Measurements from ENCODE around the gene SLC16A9. TPM values are rescaled to one million over a fixed set of nuclear protein-coding genes. Genes with fewer than 3 reads are reported as not detected.
A peak's percentile ranks its signal among the peaks of the same experiment; 100 is the strongest.

SLC16A9 gene
- total RNA-seq, 1 donor from 2014 or later = 2.4 TPM

- DNase-seq (ENCODE audit: low spot score) = no peak
Measured at GRCh38 chr10:59719374-59719773, 9.7 kb upstream of the SLC16A9 start.

GRCh38 chr10:59718257-59718656 lies 8.6 kb upstream of the SLC16A9 start:
- no peak for DNase-seq (ENCODE audit: low spot score)

GRCh38 chr10:59713196-59713821 lies 3.7 kb upstream of the SLC16A9 start:
- no peak for DNase-seq (ENCODE audit: low spot score)

- DNase-seq (ENCODE audit: low spot score) = peak; percentile 9
Measured at GRCh38 chr10:59711871-59712494, 2.3 kb upstream of the SLC16A9 start.

GRCh38 chr10:59708816-59709394 lies 745 bp downstream of the SLC16A9 start:
- no peak for DNase-seq (ENCODE audit: low spot score)

GRCh38 chr10:59706851-59707797 lies 2.5 kb downstream of the SLC16A9 start:
- no peak for DNase-seq (ENCODE audit: low spot score)

- DNase-seq (ENCODE audit: low spot score) = no peak
Measured at GRCh38 chr10:59705931-59706330, 3.7 kb downstream of the SLC16A9 start.

GRCh38 chr10:59704630-59705029 lies 5.0 kb downstream of the SLC16A9 start:
- DNase-seq (ENCODE audit: low spot score) = no peak

GRCh38 chr10:59702347-59702746 lies 7.3 kb downstream of the SLC16A9 start:
- no peak for DNase-seq (ENCODE audit: low spot score)

- DNase-seq (ENCODE audit: low spot score) = no peak
Measured at GRCh38 chr10:59700709-59701108, 8.9 kb downstream of the SLC16A9 start.

- no peak for DNase-seq (ENCODE audit: low spot score)
Measured at GRCh38 chr10:59698326-59698725, 11.3 kb downstream of the SLC16A9 start.

GRCh38 chr10:59695637-59696036 lies 14.0 kb downstream of the SLC16A9 start:
- no peak for DNase-seq (ENCODE audit: low spot score)

GRCh38 chr10:59694936-59695335 lies 14.7 kb downstream of the SLC16A9 start:
- DNase-seq (ENCODE audit: low spot score) = no peak

GRCh38 chr10:59692113-59692512 lies 17.5 kb downstream of the SLC16A9 start:
- DNase-seq (ENCODE audit: low spot score) = no peak

- no peak for DNase-seq (ENCODE audit: low spot score)
Measured at GRCh38 chr10:59688921-59689351, 20.7 kb downstream of the SLC16A9 start.

- DNase-seq (ENCODE audit: low spot score) = no peak
Measured at GRCh38 chr10:59687657-59688056, 22.0 kb downstream of the SLC16A9 start.

- no peak for DNase-seq (ENCODE audit: low spot score)
Measured at GRCh38 chr10:59684006-59684405, 25.6 kb downstream of the SLC16A9 start.

- no peak for DNase-seq (ENCODE audit: low spot score)
Measured at GRCh38 chr10:59682986-59683937, 26.4 kb downstream of the SLC16A9 start.

GRCh38 chr10:59680199-59680598 lies 29.5 kb downstream of the SLC16A9 start:
- DNase-seq (ENCODE audit: low spot score) = no peak

GRCh38 chr10:59678884-59679301 lies 30.8 kb downstream of the SLC16A9 start:
- DNase-seq (ENCODE audit: low spot score) = peak; percentile 22

Data from umbilical cord (tissue), 2 donors.